Myocyte (in vitro differentiated cells): ENCODE measurements around the gene AUTS2. TPM values are rescaled to one million over a fixed set of nuclear protein-coding genes. Genes with fewer than 3 reads are reported as not detected.

Experiments used
- DNase-seq: peaks from one replicate; pipeline ENCODE4 v3.0.0-alpha.2; 2012; ENCODE audit warnings: low read depth
- total RNA-seq: library from RNA; depleted of rRNA; stranded (reverse); fragments of >200 nt; gene quantifications from 2 replicates; pipeline ENCODE4 v1.2.3, GENCODE V29; 2014

AUTS2 gene
- total RNA-seq, 1 donor from 2014 or later, result 4.4 TPM

GRCh38 chr7:69963393-69963792, 365.1 kb downstream of the AUTS2 start:
- DNase-seq, result no peak

- no peak for DNase-seq
Measured at GRCh38 chr7:69966766-69967591, 368.7 kb downstream of the AUTS2 start.

GRCh38 chr7:69967689-69968450, 369.6 kb downstream of the AUTS2 start:
- DNase-seq, result no peak

GRCh38 chr7:69968969-69969556, 370.8 kb downstream of the AUTS2 start:
- no peak for DNase-seq

- no peak for DNase-seq
Measured at GRCh38 chr7:69981646-69982045, 383.4 kb downstream of the AUTS2 start.

- no peak for DNase-seq
Measured at GRCh38 chr7:69982197-69982596, 383.9 kb downstream of the AUTS2 start.

GRCh38 chr7:69989551-69989950, 391.3 kb downstream of the AUTS2 start:
- no peak for DNase-seq

- DNase-seq, result no peak
Measured at GRCh38 chr7:69992938-69993337, 394.7 kb downstream of the AUTS2 start.

- DNase-seq, result no peak
Measured at GRCh38 chr7:69994218-69994617, 395.9 kb downstream of the AUTS2 start.

GRCh38 chr7:69994886-69995542, 396.7 kb downstream of the AUTS2 start:
- no peak for DNase-seq

- no peak for DNase-seq
Measured at GRCh38 chr7:69996121-69996520, 397.8 kb downstream of the AUTS2 start.

GRCh38 chr7:70000737-70001348, 402.6 kb downstream of the AUTS2 start:
- DNase-seq, result no peak

- no peak for DNase-seq
Measured at GRCh38 chr7:70005480-70005879, 407.2 kb downstream of the AUTS2 start.

- no peak for DNase-seq
Measured at GRCh38 chr7:70005891-70006260, 407.6 kb downstream of the AUTS2 start.

- DNase-seq, result no peak
Measured at GRCh38 chr7:70006261-70006920, 408.1 kb downstream of the AUTS2 start.

GRCh38 chr7:70008466-70008865, 410.2 kb downstream of the AUTS2 start:
- no peak for DNase-seq

GRCh38 chr7:70014472-70015177, 416.4 kb downstream of the AUTS2 start:
- no peak for DNase-seq

GRCh38 chr7:70015353-70015752, 417.1 kb downstream of the AUTS2 start:
- no peak for DNase-seq

- DNase-seq, result no peak
Measured at GRCh38 chr7:70016044-70016770, 417.9 kb downstream of the AUTS2 start.
